WTC11 (cell line): ENCODE measurements around the gene DRD4. TPM values are rescaled to one million over a fixed set of nuclear protein-coding genes. Genes with fewer than 3 reads are reported as not detected.

Source experiments
- ATAC-seq: fragments of 200-7000 bp; cut with Tn5 transposase; 2 replicates; pipeline ENCODE4 v1.10.0; 2021; ENCODE audit warnings: mild to moderate bottlenecking, moderate library complexity
- CTCF ChIA-PET: fragments of 300-600 bp; sonication (Branson Sonifier 250); formaldehyde crosslinking; loops from one replicate; lab custom pipeline; 2021; ENCODE audit warnings: antibody characterized with exemption; lab: Charles Lee
- POLR2A ChIA-PET: fragments of 350-600 bp; sonication (Branson Sonifier 250); formaldehyde crosslinking; loops from one replicate; lab custom pipeline; 2021; ENCODE audit warnings: antibody characterized with exemption; lab: Charles Lee
- DNase-seq: peaks from one replicate; pipeline ENCODE4 v3.0.0; 2021; ENCODE audit warnings: low spot score
- H3K27ac Mint-ChIP-seq: 2 replicates; pipeline ENCODE4 v1.8.0; 2021; ENCODE audit warnings: mixed read lengths
- H3K27me3 Mint-ChIP-seq: 2 replicates; pipeline ENCODE4 v1.8.0; 2021; ENCODE audit warnings: low read depth, mild to moderate bottlenecking, moderate library complexity, mixed read lengths
- H3K36me3 Mint-ChIP-seq: 2 replicates; pipeline ENCODE4 v1.8.0; 2021; ENCODE audit warnings: mixed read lengths
- H3K4me1 Mint-ChIP-seq: 2 replicates; pipeline ENCODE4 v1.8.0; 2022; ENCODE audit warnings: mixed read lengths
- H3K4me3 Mint-ChIP-seq: 2 replicates; pipeline ENCODE4 v1.8.0; 2021; ENCODE audit warnings: mild to moderate bottlenecking, moderate library complexity, mixed read lengths
- H3K9me3 Mint-ChIP-seq: 2 replicates; pipeline ENCODE4 v1.8.0; 2021; ENCODE audit warnings: mixed read lengths
- CBFB ChIP-seq: sonication (generic); formaldehyde crosslinking; IDR thresholded peaks from 2 replicates; pipeline ENCODE4 v1.8.1; 2022; ENCODE audit warnings: mild to moderate bottlenecking, low read depth, missing genetic modification reagents
- CREB1 ChIP-seq: sonication (generic); formaldehyde crosslinking; IDR thresholded peaks from 2 replicates; pipeline ENCODE4 v1.8.0; 2023; ENCODE audit warnings: mild to moderate bottlenecking, missing genetic modification reagents
- ETV6 ChIP-seq: sonication (generic); formaldehyde crosslinking; IDR thresholded peaks from 2 replicates; pipeline ENCODE4 v1.8.1; 2022; ENCODE audit warnings: mild to moderate bottlenecking, missing genetic modification reagents
- FOXK1 ChIP-seq: sonication (generic); formaldehyde crosslinking; IDR thresholded peaks from 2 replicates; pipeline ENCODE4 v1.8.0; 2022; ENCODE audit warnings: mild to moderate bottlenecking, moderate library complexity, missing genetic modification reagents
- GABPB1 ChIP-seq: sonication (generic); formaldehyde crosslinking; IDR thresholded peaks from 2 replicates; pipeline ENCODE4 v1.8.1; 2023; ENCODE audit warnings: mild to moderate bottlenecking, missing genetic modification reagents
- GRHL2 ChIP-seq: fragments of 250-450 bp; sonication (Bioruptor Pico); IDR thresholded peaks from 2 replicates; pipeline ENCODE4 v1.8.0; 2022; ENCODE audit warnings: mild to moderate bottlenecking, moderate library complexity; ENCODE audit not compliant: insufficient replicate concordance, severe bottlenecking
- IRF2 ChIP-seq: sonication (generic); formaldehyde crosslinking; IDR thresholded peaks from 2 replicates; pipeline ENCODE4 v1.8.0; 2022; ENCODE audit warnings: low read depth, missing genetic modification reagents, borderline replicate concordance
- NFYB ChIP-seq: sonication (generic); formaldehyde crosslinking; conservative IDR thresholded peaks from 2 replicates; pipeline ENCODE4 v1.8.0; 2022; ENCODE audit warnings: low read depth, missing genetic modification reagents
- SMAD3 ChIP-seq: sonication (generic); formaldehyde crosslinking; IDR thresholded peaks from 2 replicates; pipeline ENCODE4 v1.8.0; 2022; ENCODE audit warnings: missing genetic modification reagents, mild to moderate bottlenecking, borderline replicate concordance
- TCF7 ChIP-seq: sonication (generic); formaldehyde crosslinking; IDR thresholded peaks from 2 replicates; pipeline ENCODE4 v1.8.0; 2022; ENCODE audit warnings: mild to moderate bottlenecking, low read depth, missing genetic modification reagents, moderate library complexity
- TP53 ChIP-seq: sonication (generic); formaldehyde crosslinking; IDR thresholded peaks from 2 replicates; pipeline ENCODE4 v1.8.1; 2023; ENCODE audit warnings: mild to moderate bottlenecking, missing genetic modification reagents
- ZBTB21 ChIP-seq: sonication (generic); formaldehyde crosslinking; IDR thresholded peaks from 2 replicates; pipeline ENCODE4 v1.8.1; 2023; ENCODE audit warnings: mild to moderate bottlenecking, missing genetic modification reagents, borderline replicate concordance
- ZNF396 ChIP-seq: fragments of 250-450 bp; sonication (Bioruptor Pico); IDR thresholded peaks from 2 replicates; pipeline ENCODE4 v1.8.0; 2021; ENCODE audit warnings: mild to moderate bottlenecking, moderate library complexity, borderline replicate concordance
- ZNF423 ChIP-seq: fragments of 250-450 bp; sonication (Bioruptor Pico); IDR thresholded peaks from 2 replicates; pipeline ENCODE4 v2.1.2; 2022; ENCODE audit warnings: mild to moderate bottlenecking, moderate library complexity
- ZNF671 ChIP-seq: fragments of 250-450 bp; sonication (Bioruptor Pico); IDR thresholded peaks from 2 replicates; pipeline ENCODE4 v1.8.0; 2021; ENCODE audit warnings: mild to moderate bottlenecking
- total RNA-seq: library from RNA; stranded (reverse); gene quantifications from 3 replicates; pipeline ENCODE4 v1.2.3, GENCODE V29; 2021
- TF ChIP-seq, protein P1 (sequence below): sonication (generic); formaldehyde crosslinking; IDR thresholded peaks from 2 replicates; pipeline ENCODE4 v1.8.1; 2023; ENCODE audit warnings: mild to moderate bottlenecking, missing genetic modification reagents
- TF ChIP-seq, protein P2 (sequence below): fragments of 250-450 bp; sonication (Bioruptor Pico); IDR thresholded peaks from 2 replicates; pipeline ENCODE4 v1.9.0; 2021; ENCODE audit warnings: mild to moderate bottlenecking
- TF ChIP-seq, protein P3 (sequence below): sonication (generic); formaldehyde crosslinking; IDR thresholded peaks from 2 replicates; pipeline ENCODE4 v1.8.1; 2022; ENCODE audit warnings: mild to moderate bottlenecking, missing genetic modification reagents, moderate library complexity, borderline replicate concordance
- TF ChIP-seq, protein P4 (sequence below): fragments of 250-450 bp; sonication (Bioruptor Pico); IDR thresholded peaks from 2 replicates; pipeline ENCODE4 v1.9.0; 2021; ENCODE audit warnings: moderate library complexity, mild to moderate bottlenecking, inconsistent platforms, borderline replicate concordance
- TF ChIP-seq, protein P5 (sequence below): sonication (generic); formaldehyde crosslinking; IDR thresholded peaks from 2 replicates; pipeline ENCODE4 v1.8.1; 2023; ENCODE audit warnings: mild to moderate bottlenecking, missing genetic modification reagents, moderate library complexity
- TF ChIP-seq, protein P6 (sequence below): sonication (generic); formaldehyde crosslinking; IDR thresholded peaks from 2 replicates; pipeline ENCODE4 v1.8.1; 2022; ENCODE audit warnings: missing genetic modification reagents, borderline replicate concordance
- TF ChIP-seq, protein P7 (sequence below): sonication (generic); formaldehyde crosslinking; IDR thresholded peaks from 2 replicates; pipeline ENCODE4 v1.8.0; 2023; ENCODE audit warnings: missing genetic modification reagents, mild to moderate bottlenecking, borderline replicate concordance

Gene DRD4
- total RNA-seq, 1 experiment from 2014 or later, result 3.7 TPM

DNA sequence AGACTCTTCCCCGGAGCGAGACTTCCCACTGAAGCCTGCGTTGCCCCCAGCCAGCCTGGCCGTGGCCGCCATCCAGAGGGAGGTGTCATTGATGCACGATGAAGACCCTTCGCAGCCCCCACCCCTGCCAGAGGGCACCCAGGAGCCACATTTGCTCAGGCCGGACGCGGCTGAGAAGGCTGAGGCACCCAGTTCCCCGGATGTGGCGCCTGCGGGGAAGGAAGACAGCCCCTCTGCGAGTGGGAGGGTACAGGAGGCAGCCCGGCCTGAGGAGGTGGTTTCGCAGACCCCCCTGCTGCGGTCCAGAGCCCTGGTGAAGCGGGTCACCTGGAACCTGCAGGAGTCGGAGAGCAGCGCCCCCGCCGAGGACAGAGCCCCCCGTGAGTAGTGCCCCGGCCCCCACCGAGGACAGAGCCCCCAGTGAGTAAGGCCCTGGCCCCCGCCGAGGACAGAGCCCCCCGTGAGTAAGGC is 27.7 kb upstream of the DRD4 start (continued):
- TF ChIP-seq, protein P1, sequence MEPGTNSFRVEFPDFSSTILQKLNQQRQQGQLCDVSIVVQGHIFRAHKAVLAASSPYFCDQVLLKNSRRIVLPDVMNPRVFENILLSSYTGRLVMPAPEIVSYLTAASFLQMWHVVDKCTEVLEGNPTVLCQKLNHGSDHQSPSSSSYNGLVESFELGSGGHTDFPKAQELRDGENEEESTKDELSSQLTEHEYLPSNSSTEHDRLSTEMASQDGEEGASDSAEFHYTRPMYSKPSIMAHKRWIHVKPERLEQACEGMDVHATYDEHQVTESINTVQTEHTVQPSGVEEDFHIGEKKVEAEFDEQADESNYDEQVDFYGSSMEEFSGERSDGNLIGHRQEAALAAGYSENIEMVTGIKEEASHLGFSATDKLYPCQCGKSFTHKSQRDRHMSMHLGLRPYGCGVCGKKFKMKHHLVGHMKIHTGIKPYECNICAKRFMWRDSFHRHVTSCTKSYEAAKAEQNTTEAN (CRISPR knock-in tag), result no peak
- TF ChIP-seq, protein P2, sequence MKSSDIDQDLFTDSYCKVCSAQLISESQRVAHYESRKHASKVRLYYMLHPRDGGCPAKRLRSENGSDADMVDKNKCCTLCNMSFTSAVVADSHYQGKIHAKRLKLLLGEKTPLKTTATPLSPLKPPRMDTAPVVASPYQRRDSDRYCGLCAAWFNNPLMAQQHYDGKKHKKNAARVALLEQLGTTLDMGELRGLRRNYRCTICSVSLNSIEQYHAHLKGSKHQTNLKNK, result no peak
- TF ChIP-seq ZBTB21 (CRISPR knock-in tag) (no peak), CBFB (CRISPR knock-in tag) (no peak), ETV6 (CRISPR knock-in tag) (no peak), ZNF671 (CRISPR knock-in tag) (no peak), GABPB1 (CRISPR knock-in tag) (no peak), CREB1 (no peak), TCF7 (no peak)
- TF ChIP-seq, protein P3, sequence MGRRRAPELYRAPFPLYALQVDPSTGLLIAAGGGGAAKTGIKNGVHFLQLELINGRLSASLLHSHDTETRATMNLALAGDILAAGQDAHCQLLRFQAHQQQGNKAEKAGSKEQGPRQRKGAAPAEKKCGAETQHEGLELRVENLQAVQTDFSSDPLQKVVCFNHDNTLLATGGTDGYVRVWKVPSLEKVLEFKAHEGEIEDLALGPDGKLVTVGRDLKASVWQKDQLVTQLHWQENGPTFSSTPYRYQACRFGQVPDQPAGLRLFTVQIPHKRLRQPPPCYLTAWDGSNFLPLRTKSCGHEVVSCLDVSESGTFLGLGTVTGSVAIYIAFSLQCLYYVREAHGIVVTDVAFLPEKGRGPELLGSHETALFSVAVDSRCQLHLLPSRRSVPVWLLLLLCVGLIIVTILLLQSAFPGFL (CRISPR knock-in tag), result no peak

DNA sequence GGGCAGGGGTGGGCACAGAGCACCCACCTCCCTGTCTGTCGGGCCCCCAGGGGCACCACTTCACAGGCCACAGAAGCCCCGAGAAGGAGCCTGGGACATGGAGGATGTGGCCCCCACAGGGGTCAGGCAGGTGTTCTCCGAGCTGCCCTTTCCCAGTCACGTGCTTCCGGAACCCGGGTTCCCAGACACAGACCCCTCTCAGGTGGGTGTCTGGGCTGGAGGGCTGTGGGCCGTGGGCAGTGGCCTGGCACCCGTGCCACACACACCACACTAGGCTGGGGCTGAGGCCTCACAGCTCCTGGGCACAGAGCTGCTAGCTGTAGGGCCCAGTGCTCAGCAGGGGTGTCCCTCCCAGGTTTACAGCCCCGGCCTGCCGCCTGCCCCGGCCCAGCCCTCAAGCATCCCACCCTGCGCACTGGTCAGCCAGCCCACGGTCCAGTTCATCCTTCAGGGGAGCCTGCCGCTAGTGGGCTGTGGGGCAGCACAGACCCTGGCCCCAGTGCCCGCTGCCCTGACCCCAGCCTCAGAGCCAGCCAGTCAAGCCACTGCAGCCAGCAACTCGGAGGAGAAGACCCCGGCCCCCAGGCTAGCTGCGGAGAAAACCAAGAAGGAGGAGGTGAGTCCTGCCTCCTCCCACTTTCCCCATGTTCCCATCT is 26.8 kb upstream of the DRD4 start:
- H3K27ac Mint-ChIP-seq, result no peak overlapping the region
- H3K4me3 Mint-ChIP-seq, result no peak overlapping the region
- no peaks in the 10 kb centered on the region for H3K9me3 Mint-ChIP-seq
- H3K27me3 Mint-ChIP-seq, result no peaks in the 10 kb centered on the region
- no peak for TF ChIP-seq TP53
- TF ChIP-seq, protein P4, sequence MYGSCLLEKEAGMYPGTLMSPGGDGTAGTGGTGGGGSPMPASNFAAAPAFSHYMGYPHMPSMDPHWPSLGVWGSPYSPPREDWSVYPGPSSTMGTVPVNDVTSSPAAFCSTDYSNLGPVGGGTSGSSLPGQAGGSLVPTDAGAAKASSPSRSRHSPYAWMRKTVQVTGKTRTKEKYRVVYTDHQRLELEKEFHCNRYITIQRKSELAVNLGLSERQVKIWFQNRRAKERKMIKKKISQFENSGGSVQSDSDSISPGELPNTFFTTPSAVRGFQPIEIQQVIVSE (CRISPR knock-in tag), result no peak
- TF ChIP-seq, protein P5, sequence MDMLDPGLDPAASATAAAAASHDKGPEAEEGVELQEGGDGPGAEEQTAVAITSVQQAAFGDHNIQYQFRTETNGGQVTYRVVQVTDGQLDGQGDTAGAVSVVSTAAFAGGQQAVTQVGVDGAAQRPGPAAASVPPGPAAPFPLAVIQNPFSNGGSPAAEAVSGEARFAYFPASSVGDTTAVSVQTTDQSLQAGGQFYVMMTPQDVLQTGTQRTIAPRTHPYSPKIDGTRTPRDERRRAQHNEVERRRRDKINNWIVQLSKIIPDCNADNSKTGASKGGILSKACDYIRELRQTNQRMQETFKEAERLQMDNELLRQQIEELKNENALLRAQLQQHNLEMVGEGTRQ (CRISPR knock-in tag), result no peak
- TF ChIP-seq SMAD3, result no peak
- TF ChIP-seq NFYB (CRISPR knock-in tag), result no peak
- no peak for TF ChIP-seq GRHL2 (CRISPR knock-in tag)
- TF ChIP-seq ZNF423, result no peak
- no peak for TF ChIP-seq FOXK1 (CRISPR knock-in tag)
- TF ChIP-seq IRF2 (CRISPR knock-in tag), result no peak
- no peak for TF ChIP-seq ZNF396 (CRISPR knock-in tag)
- TF ChIP-seq, protein P6, sequence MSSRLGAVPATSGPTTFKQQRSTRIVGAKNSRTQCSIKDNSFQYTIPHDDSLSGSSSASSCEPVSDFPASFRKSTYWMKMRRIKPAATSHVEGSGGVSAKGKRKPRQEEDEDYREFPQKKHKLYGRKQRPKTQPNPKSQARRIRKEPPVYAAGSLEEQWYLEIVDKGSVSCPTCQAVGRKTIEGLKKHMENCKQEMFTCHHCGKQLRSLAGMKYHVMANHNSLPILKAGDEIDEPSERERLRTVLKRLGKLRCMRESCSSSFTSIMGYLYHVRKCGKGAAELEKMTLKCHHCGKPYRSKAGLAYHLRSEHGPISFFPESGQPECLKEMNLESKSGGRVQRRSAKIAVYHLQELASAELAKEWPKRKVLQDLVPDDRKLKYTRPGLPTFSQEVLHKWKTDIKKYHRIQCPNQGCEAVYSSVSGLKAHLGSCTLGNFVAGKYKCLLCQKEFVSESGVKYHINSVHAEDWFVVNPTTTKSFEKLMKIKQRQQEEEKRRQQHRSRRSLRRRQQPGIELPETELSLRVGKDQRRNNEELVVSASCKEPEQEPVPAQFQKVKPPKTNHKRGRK (CRISPR knock-in tag), result no peak
- TF ChIP-seq ZNF671 (CRISPR knock-in tag), result no peak
- TF ChIP-seq, protein P7, sequence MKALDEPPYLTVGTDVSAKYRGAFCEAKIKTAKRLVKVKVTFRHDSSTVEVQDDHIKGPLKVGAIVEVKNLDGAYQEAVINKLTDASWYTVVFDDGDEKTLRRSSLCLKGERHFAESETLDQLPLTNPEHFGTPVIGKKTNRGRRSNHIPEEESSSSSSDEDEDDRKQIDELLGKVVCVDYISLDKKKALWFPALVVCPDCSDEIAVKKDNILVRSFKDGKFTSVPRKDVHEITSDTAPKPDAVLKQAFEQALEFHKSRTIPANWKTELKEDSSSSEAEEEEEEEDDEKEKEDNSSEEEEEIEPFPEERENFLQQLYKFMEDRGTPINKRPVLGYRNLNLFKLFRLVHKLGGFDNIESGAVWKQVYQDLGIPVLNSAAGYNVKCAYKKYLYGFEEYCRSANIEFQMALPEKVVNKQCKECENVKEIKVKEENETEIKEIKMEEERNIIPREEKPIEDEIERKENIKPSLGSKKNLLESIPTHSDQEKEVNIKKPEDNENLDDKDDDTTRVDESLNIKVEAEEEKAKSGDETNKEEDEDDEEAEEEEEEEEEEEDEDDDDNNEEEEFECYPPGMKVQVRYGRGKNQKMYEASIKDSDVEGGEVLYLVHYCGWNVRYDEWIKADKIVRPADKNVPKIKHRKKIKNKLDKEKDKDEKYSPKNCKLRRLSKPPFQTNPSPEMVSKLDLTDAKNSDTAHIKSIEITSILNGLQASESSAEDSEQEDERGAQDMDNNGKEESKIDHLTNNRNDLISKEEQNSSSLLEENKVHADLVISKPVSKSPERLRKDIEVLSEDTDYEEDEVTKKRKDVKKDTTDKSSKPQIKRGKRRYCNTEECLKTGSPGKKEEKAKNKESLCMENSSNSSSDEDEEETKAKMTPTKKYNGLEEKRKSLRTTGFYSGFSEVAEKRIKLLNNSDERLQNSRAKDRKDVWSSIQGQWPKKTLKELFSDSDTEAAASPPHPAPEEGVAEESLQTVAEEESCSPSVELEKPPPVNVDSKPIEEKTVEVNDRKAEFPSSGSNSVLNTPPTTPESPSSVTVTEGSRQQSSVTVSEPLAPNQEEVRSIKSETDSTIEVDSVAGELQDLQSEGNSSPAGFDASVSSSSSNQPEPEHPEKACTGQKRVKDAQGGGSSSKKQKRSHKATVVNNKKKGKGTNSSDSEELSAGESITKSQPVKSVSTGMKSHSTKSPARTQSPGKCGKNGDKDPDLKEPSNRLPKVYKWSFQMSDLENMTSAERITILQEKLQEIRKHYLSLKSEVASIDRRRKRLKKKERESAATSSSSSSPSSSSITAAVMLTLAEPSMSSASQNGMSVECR (CRISPR knock-in tag), result no peak
- POLR2A ChIA-PET, result no interaction called here
- CTCF ChIA-PET, result no interaction called here
- H3K4me1 Mint-ChIP-seq, result 0 out of 2 replicates have a peak, but pooled peaks cover 4% of the 10 kb centered on the region
- no peak for ATAC-seq
- peaks cover 23% of the 10 kb centered on the region for H3K36me3 Mint-ChIP-seq
- DNase-seq, result no peak
